ENCODE results near the gene JAM3.
"Not testable (repeated sequence)": the region's sequence is repeated elsewhere in the genome, so short reads cannot be mapped to it uniquely, and the experiment has no call there.

The JAM3 gene

DNA sequence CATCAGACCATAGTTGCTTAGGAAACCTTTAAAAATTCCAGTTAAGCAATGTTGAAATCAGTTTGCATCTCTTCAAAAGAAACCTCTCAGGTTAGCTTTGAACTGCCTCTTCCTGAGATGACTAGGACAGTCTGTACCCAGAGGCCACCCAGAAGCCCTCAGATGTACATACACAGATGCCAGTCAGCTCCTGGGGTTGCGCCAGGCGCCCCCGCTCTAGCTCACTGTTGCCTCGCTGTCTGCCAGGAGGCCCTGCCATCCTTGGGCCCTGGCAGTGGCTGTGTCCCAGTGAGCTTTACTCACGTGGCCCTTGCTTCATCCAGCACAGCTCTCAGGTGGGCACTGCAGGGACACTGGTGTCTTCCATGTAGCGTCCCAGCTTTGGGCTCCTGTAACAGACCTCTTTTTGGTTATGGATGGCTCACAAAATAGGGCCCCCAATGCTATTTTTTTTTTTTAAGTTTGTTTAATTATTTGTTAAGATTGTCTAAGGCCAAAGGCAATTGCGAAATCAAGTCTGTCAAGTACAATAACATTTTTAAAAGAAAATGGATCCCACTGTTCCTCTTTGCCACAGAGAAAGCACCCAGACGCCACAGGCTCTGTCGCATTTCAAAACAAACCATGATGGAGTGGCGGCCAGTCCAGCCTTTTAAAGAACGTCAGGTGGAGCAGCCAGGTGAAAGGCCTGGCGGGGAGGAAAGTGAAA lies 81.5 kb downstream of the JAM3 start:
- no peak for DNase-seq

DNA sequence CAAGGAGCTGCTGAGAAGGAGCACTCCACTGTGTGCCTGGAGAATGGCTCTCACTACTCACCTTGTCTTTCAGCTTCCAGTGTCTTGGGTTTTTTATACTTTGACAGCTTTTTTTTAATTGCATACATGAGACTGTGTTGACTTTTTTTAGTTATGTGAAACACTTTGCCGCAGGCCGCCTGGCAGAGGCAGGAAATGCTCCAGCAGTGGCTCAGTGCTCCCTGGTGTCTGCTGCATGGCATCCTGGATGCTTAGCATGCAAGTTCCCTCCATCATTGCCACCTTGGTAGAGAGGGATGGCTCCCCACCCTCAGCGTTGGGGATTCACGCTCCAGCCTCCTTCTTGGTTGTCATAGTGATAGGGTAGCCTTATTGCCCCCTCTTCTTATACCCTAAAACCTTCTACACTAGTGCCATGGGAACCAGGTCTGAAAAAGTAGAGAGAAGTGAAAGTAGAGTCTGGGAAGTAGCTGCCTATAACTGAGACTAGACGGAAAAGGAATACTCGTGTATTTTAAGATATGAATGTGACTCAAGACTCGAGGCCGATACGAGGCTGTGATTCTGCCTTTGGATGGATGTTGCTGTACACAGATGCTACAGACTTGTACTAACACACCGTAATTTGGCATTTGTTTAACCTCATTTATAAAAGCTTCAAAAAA lies 82.3 kb downstream of the JAM3 start:
- no peak for DNase-seq

DNA sequence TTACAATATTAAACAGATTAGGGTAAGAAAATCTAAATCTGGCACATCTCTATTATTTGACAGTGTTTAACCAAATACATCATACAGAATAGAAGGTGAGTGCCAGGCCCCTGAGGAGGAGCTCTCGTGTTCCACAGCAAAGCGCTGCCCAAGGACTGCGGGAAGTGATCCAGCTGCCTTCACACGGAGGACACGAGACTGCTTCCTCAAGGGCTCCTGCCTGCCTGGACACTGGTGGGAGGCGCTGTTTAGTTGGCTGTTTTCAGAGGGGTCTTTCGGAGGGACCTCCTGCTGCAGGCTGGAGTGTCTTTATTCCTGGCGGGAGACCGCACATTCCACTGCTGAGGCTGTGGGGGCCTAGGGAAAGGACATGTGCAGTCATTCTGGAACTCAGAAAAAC lies 83.8 kb downstream of the JAM3 start:
- DNase-seq: no peak

DNA sequence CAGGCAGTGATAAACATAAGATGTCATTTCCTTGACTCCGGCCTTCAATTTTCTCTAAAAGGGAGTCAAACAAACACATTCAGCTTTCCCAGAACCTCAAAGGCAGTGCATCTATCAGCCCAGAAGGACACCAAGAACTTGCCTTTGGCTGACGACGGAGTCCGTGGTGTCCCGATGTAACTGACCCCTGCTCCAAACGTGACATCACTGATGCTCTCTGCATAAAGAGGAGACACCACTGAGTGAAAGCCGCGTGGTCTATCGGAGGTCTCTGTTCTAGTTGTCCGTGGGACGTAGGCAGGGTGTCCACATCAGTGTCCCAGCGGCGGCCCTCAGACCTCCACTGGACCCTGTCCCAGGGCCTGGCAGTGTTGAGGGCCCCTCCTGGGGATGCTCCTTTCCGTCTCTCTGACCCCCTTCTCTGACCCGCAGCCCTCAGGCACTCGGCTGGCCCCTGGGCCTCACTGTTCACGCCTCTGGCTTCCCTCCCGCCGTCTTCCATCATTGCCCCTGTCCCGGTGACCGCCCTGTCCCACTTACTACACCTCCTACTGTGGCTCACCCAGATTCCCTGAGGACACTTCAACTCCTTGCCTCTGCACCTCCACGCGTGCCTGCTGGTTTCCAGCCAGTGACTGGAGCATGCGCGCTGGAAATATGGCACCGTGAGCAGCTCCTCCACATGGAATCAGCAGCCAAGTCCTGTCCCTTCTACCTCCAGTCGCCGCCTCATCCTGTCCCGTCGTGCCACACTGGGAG lies 84.5 kb downstream of the JAM3 start:
- no peak for DNase-seq

DNA sequence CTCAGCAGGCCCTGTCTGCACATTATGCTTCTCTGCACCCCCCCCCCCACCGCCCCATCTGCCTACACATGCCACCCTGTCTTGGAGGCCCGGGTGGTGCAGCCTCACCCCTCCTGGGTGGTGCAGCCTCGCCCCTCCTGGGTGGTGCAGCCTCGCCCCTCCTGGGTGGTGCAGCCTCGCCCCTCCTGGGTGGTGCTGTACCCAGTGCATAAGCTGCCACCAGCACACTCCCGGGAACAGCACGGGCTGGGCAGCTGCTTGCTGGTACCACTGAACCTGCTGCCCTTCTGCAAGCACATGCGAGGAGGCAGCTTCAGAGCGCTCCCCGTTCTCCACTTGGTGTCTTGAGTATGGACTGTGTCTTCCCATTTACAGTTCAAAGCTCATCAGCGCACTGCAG lies 85.6 kb downstream of the JAM3 start:
- DNase-seq: no peak

DNA sequence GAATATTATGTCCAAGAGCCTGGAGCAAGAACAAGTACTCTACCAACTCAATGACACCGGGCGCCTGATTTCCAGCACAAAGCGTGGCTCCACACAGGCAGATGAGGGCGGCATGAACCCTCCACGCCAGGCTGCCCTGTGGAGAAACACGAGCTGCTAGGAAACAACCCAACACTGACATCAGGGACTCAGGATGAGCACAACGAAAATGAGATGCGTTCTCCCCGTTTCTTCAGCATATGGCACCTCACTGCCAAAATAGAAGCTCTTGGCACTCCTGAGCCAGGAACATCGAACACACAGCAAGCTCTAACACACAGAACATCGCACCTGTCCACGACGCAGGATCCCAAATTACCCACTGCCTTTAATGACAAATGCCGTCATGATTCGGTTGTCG lies 86.6 kb downstream of the JAM3 start:
- no peak for DNase-seq

DNA sequence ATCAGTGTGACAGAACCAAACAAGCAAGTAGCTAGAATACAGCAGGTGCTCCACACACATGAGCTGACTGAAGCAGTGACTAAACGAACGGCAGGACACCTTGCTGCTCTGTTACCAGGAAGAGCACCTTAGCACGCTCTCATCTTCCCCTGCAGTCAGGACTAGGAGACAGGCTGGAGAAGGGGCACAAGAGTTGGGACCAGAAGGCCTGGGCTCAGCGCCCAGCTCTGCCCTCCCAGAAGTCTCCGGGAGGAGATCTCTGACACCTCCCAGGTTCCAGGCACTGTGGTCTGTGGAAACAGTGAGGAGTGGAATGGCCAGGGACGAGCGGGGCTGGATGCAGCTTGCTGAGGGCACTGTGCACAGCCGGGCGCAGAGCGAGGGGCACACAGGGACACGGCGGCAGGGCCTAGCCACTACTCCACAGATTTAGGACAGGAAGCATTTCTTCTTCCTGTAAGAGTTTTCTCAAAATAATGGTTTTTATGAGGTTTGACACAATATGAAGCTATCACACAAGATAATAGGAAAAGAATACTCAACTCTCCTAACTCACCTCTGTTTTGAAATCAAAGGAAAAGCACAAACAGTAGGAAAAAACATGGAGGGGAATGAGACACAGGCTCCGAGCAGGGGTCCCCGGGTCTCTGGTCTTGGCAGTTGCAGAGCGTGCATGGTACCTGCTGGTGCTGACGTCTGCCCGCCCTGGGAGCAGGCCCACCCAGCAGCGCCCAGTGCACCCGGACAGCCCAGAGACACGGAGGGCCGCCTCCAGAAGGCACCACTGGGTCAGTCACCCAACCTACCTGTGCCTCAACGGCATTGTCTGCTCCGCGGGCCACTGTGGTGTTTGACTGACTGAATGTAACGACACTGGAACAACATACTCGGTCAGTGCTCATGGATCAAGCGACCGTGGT lies 87.3 kb downstream of the JAM3 start:
- no peak for DNase-seq

DNA sequence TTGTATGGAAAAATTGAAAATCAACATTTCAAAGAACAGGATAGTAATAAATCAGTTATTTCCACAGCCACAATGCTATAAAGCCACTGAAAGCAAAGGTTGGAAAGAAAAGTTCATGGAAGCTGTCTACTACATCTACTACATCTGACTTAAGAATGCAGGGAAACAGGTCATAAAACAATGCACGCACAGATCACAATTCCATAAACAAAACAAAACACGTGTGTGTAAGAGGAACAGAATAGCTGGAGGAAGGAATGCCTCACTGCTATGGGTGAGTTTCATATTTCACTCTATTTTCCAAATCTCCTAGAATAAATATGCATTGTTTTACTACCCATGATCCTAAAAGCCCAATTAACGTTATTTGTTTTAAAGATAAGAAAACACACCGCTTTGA lies 88.6 kb downstream of the JAM3 start:
- no peak for DNase-seq

DNA sequence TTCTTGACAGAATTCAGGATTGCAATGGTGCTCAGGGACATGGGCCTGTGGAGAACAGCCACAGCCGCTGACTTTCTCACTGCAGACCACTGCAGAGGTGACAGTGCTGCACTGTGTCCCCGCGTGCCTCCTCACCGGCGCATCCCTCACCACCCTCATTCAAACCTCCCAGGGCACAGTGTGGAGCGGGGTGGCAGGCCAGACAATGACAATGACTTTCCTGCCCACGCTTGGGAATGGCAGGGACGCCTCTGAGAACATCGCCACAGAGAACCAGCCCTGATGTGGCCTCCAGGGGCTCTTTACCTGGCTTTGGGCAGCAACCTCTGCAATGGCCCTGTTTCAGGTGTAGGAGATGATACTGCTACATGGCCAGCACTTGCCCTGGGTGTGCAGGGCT lies 89.2 kb downstream of the JAM3 start:
- DNase-seq: no peak

DNA sequence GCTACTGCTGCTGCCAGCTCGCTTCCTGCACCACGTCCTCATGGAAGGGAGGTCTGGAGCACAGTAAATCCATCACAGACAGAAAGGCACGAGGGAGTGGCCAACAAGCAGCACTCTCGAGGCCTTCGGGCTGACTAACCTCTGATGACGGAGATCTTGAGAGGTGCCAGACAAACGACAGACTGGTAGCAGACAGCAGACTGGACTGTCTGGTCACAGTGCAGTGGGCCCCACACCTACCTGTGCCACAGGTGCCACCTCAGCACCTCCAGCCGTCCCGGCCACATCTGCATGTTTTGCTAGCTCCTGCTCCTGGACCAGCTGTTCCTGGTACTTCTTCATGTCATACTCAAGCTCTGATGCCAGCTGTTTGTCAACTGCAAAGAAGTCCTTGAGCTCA lies 90.8 kb downstream of the JAM3 start:
- no peak for DNase-seq

DNA sequence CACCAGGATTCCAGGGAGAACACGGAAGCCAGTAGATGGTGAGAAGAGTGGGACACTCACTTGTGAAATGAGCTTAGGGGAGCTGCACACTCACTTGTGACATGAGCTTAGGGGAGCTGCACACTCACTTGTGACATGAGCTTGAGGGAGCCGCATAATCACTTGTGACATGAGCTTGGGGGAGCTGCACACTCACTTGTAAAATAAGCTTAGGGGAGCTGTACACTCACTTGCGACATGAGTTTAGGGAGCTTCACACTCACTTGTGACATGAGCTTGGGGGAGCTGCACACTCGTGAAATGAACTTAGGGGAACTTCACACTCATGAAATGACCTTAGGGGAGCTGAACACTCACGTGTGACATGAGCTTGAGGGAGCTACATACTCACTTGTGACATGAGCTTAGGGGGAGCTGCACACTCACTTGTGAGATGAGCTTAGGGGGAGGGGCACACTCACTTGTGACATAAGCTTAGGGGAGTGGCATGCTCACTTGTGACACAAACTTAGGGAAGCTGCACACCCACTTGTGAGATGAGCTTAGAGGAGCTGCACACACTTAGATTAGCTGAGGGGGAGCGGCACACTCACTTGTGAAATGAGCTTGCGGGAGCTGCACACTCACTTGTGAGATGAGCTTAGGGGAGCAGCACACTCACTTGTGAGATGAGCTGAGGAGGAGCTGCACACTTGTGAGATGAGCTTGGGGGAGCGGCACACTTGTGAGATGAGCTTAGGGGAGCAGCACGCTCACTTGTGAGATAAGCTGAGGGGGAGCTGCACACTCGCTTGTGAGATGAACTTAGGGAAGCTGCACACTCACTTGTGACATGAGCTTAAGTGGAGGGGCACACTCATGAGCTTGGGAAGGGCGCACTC lies 95.9 kb downstream of the JAM3 start:
- DNase-seq: no peak

DNA sequence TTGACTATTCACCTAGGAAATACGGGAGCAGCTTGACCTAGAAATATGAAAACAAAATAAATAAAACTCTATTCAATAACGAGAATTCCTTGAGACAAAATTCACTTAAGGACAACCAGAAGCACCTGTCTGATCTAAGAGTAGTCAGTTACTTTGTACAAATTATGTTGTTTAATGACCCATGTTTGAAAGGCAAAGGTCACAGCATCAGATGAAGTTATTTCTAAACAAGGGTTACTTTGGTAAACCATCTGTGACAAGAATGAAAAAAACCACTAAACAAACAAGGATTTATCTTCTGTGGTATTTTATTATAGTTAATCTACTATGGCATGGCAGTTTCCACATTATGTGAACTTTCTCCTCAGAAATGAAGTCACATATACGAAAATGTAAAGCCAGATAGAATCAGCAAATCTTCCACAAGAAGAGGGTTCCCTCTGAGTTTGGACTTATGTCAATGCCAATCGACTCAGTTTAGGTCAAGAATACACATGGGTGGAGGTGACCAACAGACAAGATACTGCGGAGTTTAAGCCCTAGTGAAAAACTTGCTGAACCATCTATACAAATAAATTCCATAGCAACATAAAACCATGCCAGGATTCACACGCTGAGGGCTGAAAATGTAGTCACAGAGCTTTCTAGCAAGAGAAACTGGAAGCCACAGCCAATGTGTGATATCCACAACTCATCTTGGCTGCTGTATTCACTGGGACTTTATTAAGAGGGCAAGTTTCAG lies 101.5 kb downstream of the JAM3 start:
- DNase-seq: no peak

DNA sequence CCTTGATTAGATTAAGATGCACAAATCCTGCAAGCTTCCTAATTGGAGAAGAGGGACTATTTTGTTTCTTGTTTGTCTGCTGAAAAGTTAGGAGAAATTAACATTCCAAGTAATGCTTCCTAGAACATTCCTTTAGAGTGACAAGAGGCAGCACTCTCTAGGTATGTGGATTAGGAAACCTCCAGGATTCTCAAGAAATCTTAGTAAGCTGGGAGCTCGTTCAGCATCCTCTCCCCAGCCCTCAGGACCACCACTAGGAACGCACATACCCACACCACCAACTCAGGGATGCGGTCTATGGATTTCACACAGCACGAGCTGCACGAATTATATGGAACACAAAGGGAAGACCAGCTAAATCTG lies 102.0 kb downstream of the JAM3 start:
- no peak for DNase-seq

DNA sequence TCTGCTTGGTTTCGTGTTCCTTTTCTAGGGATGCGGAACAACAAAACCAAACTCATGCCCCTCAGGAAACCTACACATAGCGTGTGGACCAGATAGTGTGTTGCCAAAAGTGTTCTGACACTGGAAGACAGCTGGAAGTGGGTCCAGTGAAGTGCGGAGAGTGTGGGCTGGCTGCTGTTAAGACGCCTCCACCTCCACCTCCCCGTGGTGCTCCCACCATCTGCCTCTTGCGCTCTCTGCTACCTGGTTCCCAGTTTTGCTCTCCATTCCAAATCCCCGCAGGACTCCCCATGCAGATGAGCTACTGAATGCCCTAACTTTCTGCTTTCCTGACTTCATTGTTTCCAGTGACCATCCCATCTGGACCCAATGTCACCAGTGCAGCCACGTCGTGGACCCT lies 103.1 kb downstream of the JAM3 start:
- no peak for DNase-seq

DNA sequence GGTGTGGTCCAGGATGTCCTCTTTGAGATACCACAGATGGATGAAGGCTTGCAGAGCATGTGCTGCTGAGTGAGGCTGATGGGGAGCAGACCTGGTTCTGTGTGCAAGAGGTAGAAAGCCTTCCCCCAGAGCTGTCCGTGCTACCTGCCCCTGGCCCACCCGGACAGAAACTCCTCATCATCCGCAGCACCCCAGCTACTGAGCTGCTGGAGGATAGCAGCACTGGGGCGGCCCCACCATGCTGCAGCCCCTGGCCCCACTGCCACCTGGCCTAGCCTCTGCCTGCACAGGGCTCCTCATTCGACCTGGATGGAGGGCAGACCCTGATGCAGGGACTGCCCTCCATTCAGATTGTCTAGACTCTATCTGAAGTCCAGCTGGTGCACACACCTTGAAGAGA lies 104.4 kb downstream of the JAM3 start:
- DNase-seq: no peak

DNA sequence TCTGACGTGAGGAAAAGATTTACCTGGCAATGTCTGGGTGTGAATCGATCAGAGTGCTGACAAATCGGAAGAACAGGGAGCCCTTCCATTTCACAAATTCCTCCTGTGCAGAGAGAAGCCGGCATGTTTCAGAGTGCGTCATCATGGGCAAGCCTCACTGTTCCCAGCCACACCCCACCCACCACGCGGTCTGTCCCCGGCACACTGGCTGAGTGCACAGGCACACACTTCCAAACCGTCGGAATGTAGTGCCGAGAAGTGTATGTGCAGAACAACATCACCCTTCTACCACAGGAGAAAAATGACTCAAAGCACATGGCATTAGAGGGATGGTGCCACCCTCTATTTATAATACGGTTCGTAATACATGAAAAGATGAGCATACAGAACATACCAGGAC lies 107.4 kb downstream of the JAM3 start:
- DNase-seq: no peak

DNA sequence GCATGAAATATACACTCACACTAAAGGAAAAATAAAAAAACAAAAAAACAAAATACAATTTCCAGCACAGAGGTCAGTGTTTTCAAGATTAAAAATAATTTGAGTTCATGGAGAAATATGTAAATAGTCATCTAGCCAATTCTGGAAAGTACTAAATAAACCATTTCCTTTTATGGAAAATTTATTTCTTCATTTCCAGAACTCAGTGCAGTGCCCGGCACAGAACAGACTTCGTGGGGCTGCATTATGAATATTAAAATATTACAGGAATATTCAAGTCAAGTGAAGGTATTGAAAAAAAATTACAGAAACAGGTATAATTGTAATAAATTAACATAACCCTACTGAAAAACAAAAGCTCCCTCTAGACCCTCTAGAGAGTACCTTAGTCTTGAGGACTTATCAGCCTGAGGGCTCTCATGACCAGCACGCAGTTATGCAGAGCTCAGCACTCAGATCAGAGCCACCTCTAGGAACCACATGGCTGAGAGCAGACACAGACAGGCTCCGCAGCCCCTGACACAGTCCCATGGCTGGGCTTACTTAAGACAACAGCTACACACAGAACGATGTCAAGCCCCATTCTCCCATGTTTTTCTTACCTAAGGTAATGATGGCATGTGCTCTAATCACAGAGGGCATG lies 109.3 kb downstream of the JAM3 start:
- DNase-seq: no peak

DNA sequence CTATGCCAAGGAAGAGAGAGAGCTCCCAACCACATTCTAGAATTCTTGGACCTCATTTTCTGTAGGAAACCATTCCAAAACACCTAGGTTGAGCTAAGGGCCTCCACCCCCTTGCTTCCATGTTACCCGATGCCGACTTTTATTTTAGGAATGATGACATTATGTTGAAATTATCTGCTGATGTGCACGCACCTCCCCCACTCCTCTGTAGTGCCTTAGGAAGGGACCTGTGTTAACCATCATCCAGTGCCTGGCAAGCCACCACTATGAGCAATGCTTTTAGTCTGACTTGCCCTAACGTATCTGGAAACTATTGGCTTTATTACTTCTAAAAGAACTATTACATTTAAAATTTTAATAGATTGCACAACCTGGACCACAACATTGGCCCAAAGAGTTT lies 112.8 kb downstream of the JAM3 start:
- DNase-seq: no peak

DNA sequence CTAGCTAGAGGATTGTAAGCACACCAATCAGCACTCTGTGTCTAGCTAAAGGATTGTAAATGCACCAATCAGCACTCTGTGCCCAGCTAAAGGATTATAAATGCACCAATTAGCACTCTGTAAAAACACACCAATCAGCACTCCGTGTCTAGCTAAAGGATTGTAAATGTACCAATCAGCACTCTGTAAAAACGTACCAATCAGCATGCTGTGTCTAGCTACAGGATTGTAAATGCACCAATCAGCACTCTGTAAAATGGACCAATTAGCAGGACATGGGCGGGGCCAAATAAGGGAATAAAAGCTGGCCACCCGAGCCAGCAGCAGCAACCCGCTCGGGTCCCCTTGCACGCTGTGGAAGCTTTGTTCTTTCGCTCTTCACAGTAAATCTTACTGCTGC lies 119.2 kb downstream of the JAM3 start:
- not testable (repeated sequence) for DNase-seq

DNA sequence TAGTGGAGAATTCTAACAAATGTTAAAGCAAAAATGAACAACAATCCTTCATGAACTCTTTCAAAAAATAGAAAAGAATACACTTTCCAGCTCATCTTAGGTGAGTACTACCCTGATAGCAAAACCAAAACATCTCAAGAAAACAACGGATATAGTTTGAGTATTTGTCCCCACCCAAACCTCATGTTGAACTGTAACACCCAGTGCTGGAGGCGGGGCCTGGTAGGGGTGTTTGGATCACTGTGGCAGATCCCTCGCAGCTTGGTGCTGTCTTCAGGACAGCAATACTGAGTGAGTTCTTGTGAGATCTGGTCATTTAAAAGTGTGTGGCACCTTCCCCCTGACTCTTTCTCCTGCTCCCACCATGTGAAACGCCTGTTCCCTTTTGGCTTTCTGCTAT lies 127.9 kb downstream of the JAM3 start:
- no peak for DNase-seq

DNA sequence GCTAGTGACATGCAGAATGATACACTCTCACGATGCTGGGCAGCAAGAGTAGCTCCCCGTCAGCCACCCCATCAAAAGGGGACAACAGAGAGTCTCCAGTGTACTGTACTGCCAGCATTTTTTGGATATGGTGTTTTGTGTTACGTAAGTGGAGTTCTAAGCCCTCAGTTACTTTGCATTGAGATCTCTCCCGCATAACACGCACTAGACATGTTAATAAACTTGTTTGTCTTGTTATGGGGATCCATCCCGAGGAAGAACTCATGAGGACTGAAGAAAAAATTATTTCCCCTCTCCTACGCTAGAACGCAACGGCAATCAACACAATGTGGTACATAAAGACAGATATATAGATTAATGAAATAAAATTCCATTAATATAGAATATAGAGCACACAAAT lies 130.7 kb downstream of the JAM3 start:
- DNase-seq: no peak
